Cerebellar cortex (tissue), 1 donor: ENCODE data around the gene YIPF5.

Experiments
- DNase-seq: peaks from one replicate; pipeline ENCODE4 v3.0.0-alpha.2; 2015; ENCODE audit warnings: low spot score

YIPF5 gene

GRCh38 chr5:144122641-144123040, 47.8 kb downstream of the YIPF5 start:
- no peak for DNase-seq

DNA sequence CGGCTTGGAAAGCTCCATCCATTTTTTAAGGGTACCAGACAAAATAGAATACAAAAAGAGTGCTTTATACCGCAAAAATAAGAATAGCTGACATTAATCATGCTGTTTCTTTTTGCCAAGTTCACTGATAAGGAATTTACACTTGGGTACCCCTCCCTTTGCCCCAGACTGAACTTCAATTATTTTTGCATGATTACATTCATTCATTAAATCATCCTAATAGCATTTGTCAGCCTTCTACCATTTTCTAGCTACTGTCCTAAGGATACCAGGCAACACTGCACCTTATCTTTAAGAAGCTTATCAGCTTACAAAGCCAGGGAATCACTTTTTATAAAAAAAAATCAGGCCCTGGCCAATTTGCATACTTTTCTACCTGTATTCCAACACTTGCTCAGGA, 48.4 kb downstream of the YIPF5 start:
- no peak for DNase-seq

DNA sequence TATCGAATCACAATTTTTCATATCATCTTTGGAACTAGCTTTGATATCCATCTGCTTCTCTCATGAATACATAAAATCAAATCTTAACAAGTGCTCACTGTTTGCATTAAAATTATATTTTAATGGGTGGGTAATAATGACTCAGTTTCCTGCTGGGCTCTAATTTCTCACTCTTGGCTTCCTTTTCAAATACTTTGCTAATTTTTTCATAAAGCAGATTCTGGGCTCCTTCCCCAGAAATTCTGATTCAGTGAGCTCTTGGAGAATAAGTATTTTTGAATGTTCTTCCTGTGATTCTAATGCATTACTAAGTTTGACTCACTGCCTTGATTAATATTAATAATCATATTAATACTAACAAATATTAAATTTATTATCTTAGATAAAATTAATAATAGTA, 48.9 kb downstream of the YIPF5 start:
- DNase-seq = no peak

DNA sequence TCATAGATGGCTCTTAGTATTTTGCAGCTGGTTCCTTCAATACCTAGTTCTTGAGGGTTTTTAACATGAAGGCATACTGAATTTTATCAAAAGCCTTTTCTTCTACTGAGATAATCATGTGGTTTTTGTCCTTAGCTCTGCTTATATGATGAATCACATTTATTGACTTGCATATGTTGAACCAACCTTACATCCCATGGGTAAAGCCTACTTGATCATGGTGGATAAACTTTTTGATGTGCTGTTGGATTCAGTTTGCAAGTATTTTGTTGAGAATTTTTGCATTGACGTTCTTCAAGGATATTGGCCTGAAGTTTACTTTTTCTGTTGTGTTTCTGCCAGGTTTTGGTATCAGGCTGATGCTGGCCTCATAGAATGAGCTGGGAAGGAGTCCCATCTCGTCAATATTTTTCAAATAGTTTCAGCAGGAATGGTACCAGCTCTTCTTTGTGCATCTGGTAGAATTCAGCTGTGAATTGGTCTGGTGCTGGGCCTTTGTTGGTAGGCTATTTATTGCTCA, 49.7 kb downstream of the YIPF5 start:
- DNase-seq = no peak

- no peak for DNase-seq
Measured at GRCh38 chr5:144117412-144117811, 53.0 kb downstream of the YIPF5 start.

DNA sequence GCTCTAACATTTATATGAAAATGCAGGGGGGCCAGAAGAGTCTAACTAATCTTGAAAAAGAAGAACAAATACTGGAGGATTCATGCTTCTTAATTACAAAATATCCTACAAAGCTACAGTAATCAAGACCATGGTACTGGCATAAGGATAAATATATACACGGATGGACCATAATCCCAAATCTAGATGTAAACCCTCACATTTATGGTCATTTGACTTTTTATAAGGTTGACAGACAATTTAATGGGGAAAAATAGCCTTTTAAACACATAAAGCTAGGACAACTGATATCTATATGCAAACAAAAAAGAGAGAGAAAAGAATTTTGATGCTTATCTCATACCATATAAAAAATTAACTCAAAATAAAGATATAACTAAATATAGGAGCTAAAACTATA, 55.9 kb downstream of the YIPF5 start:
- DNase-seq = no peak
